Measurements from ENCODE around the gene LRIG2. TPM values are rescaled to one million over a fixed set of nuclear protein-coding genes. Genes with fewer than 3 reads are reported as not detected.
"Not testable (repeated sequence)": the region's sequence is repeated elsewhere in the genome, so short reads cannot be mapped to it uniquely, and the experiment has no call there.

The LRIG2 gene
- 6.3 TPM for total RNA-seq
- long read RNA-seq, full-length matches to known transcripts, result 8 of 12 reads
- long read RNA-seq, partial matches to known transcripts, result 0 of 12 reads
- long read RNA-seq, other reads (novel, unspliced or antisense), result 4 of 12 reads

GRCh38 chr1:113072757-113073478, at the start of gene LRIG2:
Gene LRIG2, plus strand, starts transcription at chr1:113073198. Its CDS starts 209 bp downstream, at chr1:113073407.
- intact Hi-C loops (cut with micrococcal nuclease), result no loop called here
- Histone ChIP-seq H3K36me3 (peaks cover 15% of the 10 kb centered on the region), H3K4me1 (peaks cover 55% of the 10 kb centered on the region), H3K4me3 (peak within 1 kb of the TSS; percentile 77), H3K27me3 (ENCODE audit: low read depth) (no peaks in the 10 kb centered on the region), H3K27ac (replicated peaks) (peak within 1 kb of the TSS; percentile 93), H3K9me3 (replicated peaks) (no peaks in the 10 kb centered on the region)
- peak; percentile 99 for DNase-seq
- peak; percentile 88 for TF ChIP-seq CTCF (IDR thresholded peaks at IDR 0.05; ENCODE audit: borderline replicate concordance)

GRCh38 chr1:113023316-113023715, 49.7 kb upstream of the LRIG2 start:
- H3K27ac ChIP-seq (replicated peaks); H3K27me3 ChIP-seq (ENCODE audit: low read depth); H3K4me3 ChIP-seq; intact Hi-C loops (cut with micrococcal nuclease); H3K36me3 ChIP-seq; DNase-seq; H3K9me3 ChIP-seq (replicated peaks): not testable (repeated sequence)
- H3K4me1 ChIP-seq, result peaks cover 22% of the 10 kb centered on the region

GRCh38 chr1:113027007-113027406, 46.0 kb upstream of the LRIG2 start:
- intact Hi-C loops (cut with micrococcal nuclease), result no loop called here
- Histone ChIP-seq H3K27ac (replicated peaks) (peak overlapping the region; percentile 86), H3K4me3 (no peak overlapping the region), H3K9me3 (replicated peaks) (no peaks in the 10 kb centered on the region), H3K27me3 (ENCODE audit: low read depth) (no peaks in the 10 kb centered on the region), H3K36me3 (no peaks in the 10 kb centered on the region), H3K4me1 (peaks cover 40% of the 10 kb centered on the region)
- TF ChIP-seq CTCF (IDR thresholded peaks at IDR 0.05; ENCODE audit: borderline replicate concordance), result no peak
- DNase-seq, result no peak

GRCh38 chr1:113027449-113027848, 45.5 kb upstream of the LRIG2 start:
- H3K4me3 ChIP-seq, result no peak overlapping the region
- peak overlapping the region; percentile 86 for H3K27ac ChIP-seq (replicated peaks)
- H3K4me1 ChIP-seq, result peaks cover 40% of the 10 kb centered on the region
- intact Hi-C loops (cut with micrococcal nuclease), result no loop called here
- no peaks in the 10 kb centered on the region for H3K27me3 ChIP-seq (ENCODE audit: low read depth)
- no peaks in the 10 kb centered on the region for H3K36me3 ChIP-seq
- TF ChIP-seq CTCF (IDR thresholded peaks at IDR 0.05; ENCODE audit: borderline replicate concordance), result no peak
- no peak for DNase-seq
- H3K9me3 ChIP-seq (replicated peaks), result no peaks in the 10 kb centered on the region

- Histone ChIP-seq H3K27ac (replicated peaks) (peak overlapping the region; percentile 86), H3K27me3 (ENCODE audit: low read depth) (no peaks in the 10 kb centered on the region), H3K4me3 (no peak overlapping the region), H3K36me3 (no peaks in the 10 kb centered on the region), H3K4me1 (peaks cover 40% of the 10 kb centered on the region), H3K9me3 (replicated peaks) (no peaks in the 10 kb centered on the region)
- no peak for DNase-seq
- no peak for TF ChIP-seq CTCF (IDR thresholded peaks at IDR 0.05; ENCODE audit: borderline replicate concordance)
- intact Hi-C loops (cut with micrococcal nuclease), result no loop called here
Observed at GRCh38 chr1:113029822-113030221, 43.2 kb upstream of the LRIG2 start.

Measured in left ventricle myocardium inferior (tissue), 1 donor.